ENCODE measurements around the gene ABLIM2.

Gene ABLIM2

GRCh38 chr4:8159537-8160232 is 1.1 kb upstream of the ABLIM2 start:
- in situ Hi-C loops (cut with MboI; ENCODE audit: low sequenced_read_pairs), result no loop called here

- in situ Hi-C loops (cut with MboI; ENCODE audit: low sequenced_read_pairs), result no loop called here
Observed at GRCh38 chr4:8157944-8158709, 486 bp downstream of the ABLIM2 start.

DNA sequence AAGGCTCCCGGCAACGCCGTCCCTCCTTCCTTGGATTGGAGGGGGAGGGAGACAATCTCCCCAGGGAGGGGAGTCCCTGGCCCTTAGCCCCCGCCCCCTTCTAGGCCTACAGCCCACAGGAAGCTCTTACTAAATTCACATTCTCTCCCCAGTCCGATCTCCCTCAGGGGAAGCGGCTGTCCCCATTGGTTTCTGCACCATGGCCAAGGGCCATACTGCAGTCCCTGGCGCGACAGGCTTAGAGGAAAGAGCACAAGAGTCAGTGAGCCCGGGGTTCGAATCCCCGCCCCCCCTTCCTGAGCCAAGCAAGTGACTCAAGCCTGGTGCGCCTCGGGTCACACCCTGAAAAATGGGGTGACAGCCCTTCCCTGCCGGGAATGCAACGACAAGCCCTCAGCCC is 1.1 kb downstream of the ABLIM2 start:
- in situ Hi-C loops (cut with MboI; ENCODE audit: low sequenced_read_pairs), result no loop called here

- in situ Hi-C loops (cut with MboI; ENCODE audit: low sequenced_read_pairs), result no loop called here
Observed at GRCh38 chr4:8156617-8157016, 2.0 kb downstream of the ABLIM2 start.

GRCh38 chr4:8155660-8156421 is 2.8 kb downstream of the ABLIM2 start:
- in situ Hi-C loops (cut with MboI; ENCODE audit: low sequenced_read_pairs), result no loop called here

- in situ Hi-C loops (cut with MboI; ENCODE audit: low sequenced_read_pairs), result no loop called here
Observed at GRCh38 chr4:8155048-8155447, 3.6 kb downstream of the ABLIM2 start.

GRCh38 chr4:8153441-8153840 is 5.2 kb downstream of the ABLIM2 start:
- in situ Hi-C loops (cut with MboI; ENCODE audit: low sequenced_read_pairs), result no loop called here

DNA sequence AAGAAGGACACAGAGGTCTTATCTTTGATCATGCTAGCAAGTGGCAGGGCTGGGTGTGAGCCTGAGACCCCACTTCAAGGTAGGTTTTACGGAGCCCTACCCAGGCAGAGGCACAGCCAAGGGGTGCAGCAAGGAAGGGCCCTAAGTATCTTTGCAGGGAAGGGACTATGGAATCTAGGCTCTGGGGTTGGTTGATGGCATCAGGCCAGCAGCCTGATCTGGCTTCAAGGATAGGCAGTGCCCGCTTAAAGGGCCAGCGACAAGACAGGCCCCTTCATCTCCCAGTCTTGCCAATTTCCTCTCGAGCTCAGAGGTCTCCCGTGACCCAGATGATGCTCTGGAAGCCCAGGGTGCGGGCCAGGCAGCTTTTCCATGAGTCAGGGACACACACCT is 5.8 kb downstream of the ABLIM2 start:
- in situ Hi-C loops (cut with MboI; ENCODE audit: low sequenced_read_pairs), result no loop called here

DNA sequence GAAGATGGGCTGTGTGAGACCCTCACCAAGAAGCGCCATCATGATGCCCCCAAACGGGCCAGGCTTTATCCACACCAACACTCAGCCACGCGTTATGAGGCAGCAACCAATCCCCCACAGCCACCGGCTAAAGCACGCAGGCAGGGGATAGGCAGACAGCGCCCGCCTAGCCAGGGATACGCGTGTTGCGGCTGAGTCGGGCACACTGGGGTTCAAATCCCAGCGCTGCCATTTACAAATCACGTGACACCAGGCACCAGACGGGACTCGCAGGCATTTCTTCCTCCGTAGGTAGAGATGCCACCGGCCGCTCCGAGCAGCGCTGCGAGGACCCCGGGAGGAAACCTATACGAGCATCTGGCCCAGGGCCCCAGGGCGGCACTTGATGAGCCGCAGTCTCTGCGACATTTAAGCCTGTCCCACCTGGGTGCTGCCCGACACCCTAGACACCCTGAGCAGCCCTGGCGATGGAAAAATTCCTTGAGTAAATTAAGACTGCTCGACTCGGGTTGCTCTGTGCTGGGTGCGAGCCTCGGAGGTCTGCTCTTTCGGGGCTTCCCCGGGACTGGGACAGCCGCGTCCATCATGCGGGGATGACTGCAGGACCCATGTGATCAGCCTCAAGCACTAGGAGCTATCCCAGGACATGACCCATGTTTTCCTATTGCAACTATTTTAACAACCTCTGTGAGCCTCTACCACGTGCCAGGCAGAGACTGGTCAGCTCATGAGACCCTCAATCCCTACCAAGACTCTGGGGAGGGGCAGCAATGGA is 6.3 kb downstream of the ABLIM2 start:
- in situ Hi-C loops (cut with MboI; ENCODE audit: low sequenced_read_pairs), result no loop called here

DNA sequence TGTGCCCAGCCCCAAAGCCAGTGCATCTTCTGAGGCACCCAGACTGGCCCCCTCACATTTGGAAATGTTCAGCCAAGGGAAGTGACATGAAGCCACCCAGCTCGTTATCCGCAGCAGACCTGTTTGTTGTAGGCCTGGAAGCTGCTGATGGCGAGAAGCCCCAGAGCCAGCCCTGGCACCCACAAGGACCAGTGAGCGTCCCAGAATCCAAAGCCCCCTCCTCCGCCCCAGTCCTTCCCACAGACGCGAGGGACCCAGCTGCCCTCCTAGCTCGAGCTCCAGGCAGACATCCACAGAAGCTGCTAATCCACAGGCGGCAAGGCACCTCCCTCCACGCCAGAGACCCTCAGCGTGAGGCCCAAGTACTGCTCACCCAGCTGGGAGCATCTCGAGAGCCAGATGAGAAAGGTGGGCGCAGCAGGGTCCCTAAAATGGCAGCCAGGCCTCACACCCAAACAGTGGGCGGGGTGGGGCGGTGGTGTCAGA is 7.4 kb downstream of the ABLIM2 start:
- in situ Hi-C loops (cut with MboI; ENCODE audit: low sequenced_read_pairs), result no loop called here

- in situ Hi-C loops (cut with MboI; ENCODE audit: low sequenced_read_pairs), result no loop called here
Observed at GRCh38 chr4:8150152-8151090, 8.2 kb downstream of the ABLIM2 start.

DNA sequence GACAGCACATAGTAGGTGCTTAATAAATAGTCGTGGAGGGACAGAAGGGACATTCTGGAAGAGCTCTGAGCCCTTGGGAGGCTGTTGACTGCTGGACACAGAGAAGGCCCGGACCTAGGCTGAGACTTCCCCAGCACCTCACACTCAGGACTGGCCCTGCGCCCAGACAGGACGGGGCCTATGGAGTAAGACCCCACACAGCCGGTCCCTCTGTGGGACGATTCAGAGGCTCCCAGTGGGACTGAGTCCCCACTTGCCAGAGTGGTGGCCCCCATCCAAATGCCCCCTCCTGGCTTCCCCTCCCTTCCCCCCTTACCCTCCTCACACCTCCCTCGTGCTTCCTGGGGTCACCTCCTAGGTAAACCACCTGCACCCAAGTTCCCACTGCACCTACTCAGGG is 8.9 kb downstream of the ABLIM2 start:
- in situ Hi-C loops (cut with MboI; ENCODE audit: low sequenced_read_pairs), result no loop called here

- in situ Hi-C loops (cut with MboI; ENCODE audit: low sequenced_read_pairs), result no loop called here
Observed at GRCh38 chr4:8148785-8149435, 9.7 kb downstream of the ABLIM2 start.

- in situ Hi-C loops (cut with MboI; ENCODE audit: low sequenced_read_pairs), result no loop called here
Observed at GRCh38 chr4:8148159-8148558, 10.5 kb downstream of the ABLIM2 start.

GRCh38 chr4:8147231-8147970 is 11.2 kb downstream of the ABLIM2 start:
- in situ Hi-C loops (cut with MboI; ENCODE audit: low sequenced_read_pairs), result no loop called here

- in situ Hi-C loops (cut with MboI; ENCODE audit: low sequenced_read_pairs), result no loop called here
Observed at GRCh38 chr4:8146157-8146556, 12.5 kb downstream of the ABLIM2 start.

GRCh38 chr4:8144359-8144758 is 14.3 kb downstream of the ABLIM2 start:
- in situ Hi-C loops (cut with MboI; ENCODE audit: low sequenced_read_pairs), result no loop called here

- in situ Hi-C loops (cut with MboI; ENCODE audit: low sequenced_read_pairs), result no loop called here
Observed at GRCh38 chr4:8143392-8144140, 15.0 kb downstream of the ABLIM2 start.

Data from HL-60/S4 treated with phorbol 12-myristate 13-acetate at 8.2 ng/mL for 4 days and 3 days (cell line).